ENCODE results near the gene ZNF385B.

Gene ZNF385B

GRCh38 chr2:179578171-179578916, 283.1 kb downstream of the ZNF385B start:
- DNase-seq = no peak

- no peak for DNase-seq
Observed at GRCh38 chr2:179574061-179574519, 287.3 kb downstream of the ZNF385B start.

GRCh38 chr2:179572544-179572943, 288.9 kb downstream of the ZNF385B start:
- no peak for DNase-seq

GRCh38 chr2:179571721-179572120, 289.7 kb downstream of the ZNF385B start:
- no peak for DNase-seq

GRCh38 chr2:179571252-179571651, 290.2 kb downstream of the ZNF385B start:
- DNase-seq = no peak

- peak; percentile 96 for DNase-seq
Observed at GRCh38 chr2:179569831-179570233, 291.6 kb downstream of the ZNF385B start.

- DNase-seq = no peak
Observed at GRCh38 chr2:179565807-179566206, 295.6 kb downstream of the ZNF385B start.

- no peak for DNase-seq
Observed at GRCh38 chr2:179562330-179562885, 299.0 kb downstream of the ZNF385B start.

- DNase-seq = no peak
Observed at GRCh38 chr2:179561702-179562101, 299.7 kb downstream of the ZNF385B start.

- no peak for DNase-seq
Observed at GRCh38 chr2:179560257-179560735, 301.1 kb downstream of the ZNF385B start.

GRCh38 chr2:179559108-179559806, 302.2 kb downstream of the ZNF385B start:
- no peak for DNase-seq

- DNase-seq = peak; percentile 64
Observed at GRCh38 chr2:179558010-179558934, 303.1 kb downstream of the ZNF385B start.

GRCh38 chr2:179556425-179556824, 305.0 kb downstream of the ZNF385B start:
- no peak for DNase-seq

- no peak for DNase-seq
Observed at GRCh38 chr2:179555691-179556283, 305.6 kb downstream of the ZNF385B start.

- DNase-seq = no peak
Observed at GRCh38 chr2:179554639-179555386, 306.6 kb downstream of the ZNF385B start.

- DNase-seq = no peak
Observed at GRCh38 chr2:179553382-179553781, 308.0 kb downstream of the ZNF385B start.

- no peak for DNase-seq
Observed at GRCh38 chr2:179551539-179552045, 309.8 kb downstream of the ZNF385B start.

GRCh38 chr2:179550849-179551248, 310.6 kb downstream of the ZNF385B start:
- DNase-seq = no peak

GRCh38 chr2:179550214-179550613, 311.2 kb downstream of the ZNF385B start:
- DNase-seq = no peak

- DNase-seq = no peak
Observed at GRCh38 chr2:179546656-179547055, 314.8 kb downstream of the ZNF385B start.

- no peak for DNase-seq
Observed at GRCh38 chr2:179545024-179545423, 316.4 kb downstream of the ZNF385B start.

Data from MV-4-11 (cell line).